Activated B cell treated with CpG ODN at 0.5 μM for 24 hours (primary cell): ENCODE results near the gene S1PR5. TPM values are rescaled to one million over a fixed set of nuclear protein-coding genes. Genes with fewer than 3 reads are reported as not detected.

Source experiments
- ATAC-seq: fragments of 200-7000 bp; cut with Tn5 transposase; one replicate; pipeline ENCODE4 v1.10.0; 2021; ENCODE audit warnings: low read depth, mild to moderate bottlenecking, moderate library complexity
- CTCF ChIA-PET: fragments of 350-600 bp; sonication (Branson Sonifier 250); formaldehyde crosslinking; loops from one replicate; lab custom pipeline; 2021; ENCODE audit warnings: antibody characterized with exemption; lab: Charles Lee
- POLR2A ChIA-PET: fragments of 350-600 bp; sonication (Branson Sonifier 250); formaldehyde crosslinking; loops from one replicate; lab custom pipeline; 2021; ENCODE audit warnings: antibody characterized with exemption; lab: Charles Lee
- DNase-seq: peaks from one replicate; pipeline ENCODE4 v3.0.0; 2022
- H3K27ac Mint-ChIP-seq: one replicate; pipeline ENCODE4 v1.8.0; 2020; ENCODE audit warnings: mixed read lengths
- H3K27me3 Mint-ChIP-seq: one replicate; pipeline ENCODE4 v1.8.0; 2021; ENCODE audit warnings: mixed read lengths
- H3K36me3 Mint-ChIP-seq: one replicate; pipeline ENCODE4 v1.8.0; 2021; ENCODE audit warnings: low read depth, mixed read lengths
- H3K4me1 Mint-ChIP-seq: one replicate; pipeline ENCODE4 v1.8.0; 2021; ENCODE audit warnings: mixed read lengths
- H3K4me3 Mint-ChIP-seq: one replicate; pipeline ENCODE4 v1.8.0; 2020; ENCODE audit warnings: mild to moderate bottlenecking, mixed read lengths
- H3K9me3 Mint-ChIP-seq: one replicate; pipeline ENCODE4 v1.8.0; 2020; ENCODE audit warnings: mixed read lengths
- intact Hi-C: fragments of 100-400 bp; cut with micrococcal nuclease; formaldehyde crosslinking; loops from one replicate; pipeline ENCODE4 v1.15.1; 2024
- total RNA-seq: library from RNA; stranded (reverse); gene quantifications from 2 replicates; pipeline ENCODE4 v1.2.3, GENCODE V29; 2022
- TF ChIP-seq, protein P1 (sequence below): fragments of 200-600 bp; IDR thresholded peaks from one replicate; pipeline ENCODE4 v1.8.0; 2022; ENCODE audit warnings: antibody characterized with exemption, mild to moderate bottlenecking

Gene S1PR5
- total RNA-seq, 1 donor from 2014 or later = not detected

DNA sequence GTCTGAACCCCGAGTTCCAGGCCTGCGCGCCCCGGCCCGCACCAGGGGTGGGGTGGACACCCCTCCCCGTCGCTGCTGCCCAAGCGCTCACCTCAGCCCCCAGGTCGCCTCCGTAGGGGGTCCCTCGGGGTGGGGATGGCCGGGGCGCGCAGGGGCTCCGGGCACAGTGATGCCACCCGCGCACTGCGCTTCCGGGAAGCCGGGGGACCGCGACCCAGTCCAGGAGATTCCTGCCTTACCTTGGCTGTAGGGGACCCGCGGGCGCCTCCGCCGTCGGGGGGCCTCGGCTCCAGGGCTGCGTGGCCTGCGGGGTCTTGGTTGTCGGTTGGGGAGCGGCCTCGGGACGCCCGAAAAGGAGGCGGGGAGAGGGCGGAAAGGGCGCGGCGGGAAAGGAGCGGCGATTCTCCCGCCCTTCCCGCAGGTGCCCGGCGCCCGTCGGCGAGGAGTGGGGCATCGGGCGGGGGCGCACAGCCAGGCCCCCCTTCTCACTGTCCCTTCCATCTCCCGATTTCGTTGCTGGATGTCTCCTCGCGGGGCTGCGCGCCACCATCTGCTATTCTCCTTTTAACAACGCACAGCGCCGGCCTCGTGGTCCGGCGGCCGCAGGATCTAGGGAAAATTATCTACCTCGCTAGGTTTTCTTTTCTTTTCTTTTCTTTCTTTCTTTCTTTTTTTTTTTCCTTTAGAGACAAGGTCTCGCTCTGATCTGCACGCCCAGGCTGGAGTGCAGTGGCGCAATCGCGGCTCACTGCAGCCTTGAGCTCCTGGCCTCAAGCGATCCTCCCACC, 14.1 kb downstream of the S1PR5 start, which contains the start of gene KEAP1:
KEAP1 (minus strand) TSS at position 355 of the 788 bp plus-strand sequence. CDS start 3,323 bp downstream, outside the sequence.
- intact Hi-C loops = loop anchor here (2.0 to 5.0 kb wide), 2 partner anchors 20 to 81 kb away; partner anchors contain the start of gene PDE4A
- DNase-seq = no peak
- CTCF ChIA-PET = no interaction called here
- H3K27ac Mint-ChIP-seq = peak within 1 kb of the TSS; percentile 91
- no peaks in the 10 kb centered on the region for H3K27me3 Mint-ChIP-seq
- POLR2A ChIA-PET = interaction anchor here (0.6 to 1.6 kb wide), 20 partner anchors 9 to 1073 kb away, joined by 3 to 6 read pairs (median 4); partner anchors contain the start of genes CDC37, KRI1 and QTRT1
- peaks cover 19% of the 10 kb centered on the region for H3K36me3 Mint-ChIP-seq
- TF ChIP-seq, protein P1, sequence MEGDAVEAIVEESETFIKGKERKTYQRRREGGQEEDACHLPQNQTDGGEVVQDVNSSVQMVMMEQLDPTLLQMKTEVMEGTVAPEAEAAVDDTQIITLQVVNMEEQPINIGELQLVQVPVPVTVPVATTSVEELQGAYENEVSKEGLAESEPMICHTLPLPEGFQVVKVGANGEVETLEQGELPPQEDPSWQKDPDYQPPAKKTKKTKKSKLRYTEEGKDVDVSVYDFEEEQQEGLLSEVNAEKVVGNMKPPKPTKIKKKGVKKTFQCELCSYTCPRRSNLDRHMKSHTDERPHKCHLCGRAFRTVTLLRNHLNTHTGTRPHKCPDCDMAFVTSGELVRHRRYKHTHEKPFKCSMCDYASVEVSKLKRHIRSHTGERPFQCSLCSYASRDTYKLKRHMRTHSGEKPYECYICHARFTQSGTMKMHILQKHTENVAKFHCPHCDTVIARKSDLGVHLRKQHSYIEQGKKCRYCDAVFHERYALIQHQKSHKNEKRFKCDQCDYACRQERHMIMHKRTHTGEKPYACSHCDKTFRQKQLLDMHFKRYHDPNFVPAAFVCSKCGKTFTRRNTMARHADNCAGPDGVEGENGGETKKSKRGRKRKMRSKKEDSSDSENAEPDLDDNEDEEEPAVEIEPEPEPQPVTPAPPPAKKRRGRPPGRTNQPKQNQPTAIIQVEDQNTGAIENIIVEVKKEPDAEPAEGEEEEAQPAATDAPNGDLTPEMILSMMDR = no peak
- no peaks in the 10 kb centered on the region for H3K9me3 Mint-ChIP-seq
- H3K4me1 Mint-ChIP-seq = peaks cover 23% of the 10 kb centered on the region
- H3K4me3 Mint-ChIP-seq = peak within 1 kb of the TSS; percentile 87
- ATAC-seq = peak; percentile 18

DNA sequence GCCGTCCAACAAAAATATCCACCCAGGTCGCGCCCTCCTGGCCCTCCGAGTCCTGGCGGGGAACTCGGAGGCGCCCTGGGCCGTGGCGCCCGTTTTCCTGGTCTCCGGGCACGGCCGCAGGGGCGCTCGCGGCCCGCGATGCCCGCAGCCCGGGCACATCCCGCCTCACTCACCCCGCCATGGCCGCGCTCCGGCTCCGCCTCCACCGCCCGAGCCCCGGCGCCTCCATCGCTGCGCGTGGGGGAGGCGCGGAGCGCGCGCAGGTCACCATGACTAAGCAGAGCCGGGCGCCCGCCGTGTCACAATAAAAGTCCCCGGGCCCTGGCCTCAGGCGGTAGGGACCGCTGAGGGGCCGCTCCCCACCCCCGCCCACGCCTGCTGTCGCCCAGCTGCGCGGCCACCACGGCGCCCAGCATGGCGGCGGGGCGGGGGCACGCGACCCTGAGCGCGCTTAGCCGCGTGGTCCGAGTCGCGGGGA, 14.7 kb downstream of the S1PR5 start:
- intact Hi-C loops = loop anchor here (1.0 to 5.0 kb wide), 7 partner anchors 20 to 231 kb away; partner anchors contain the start of genes ATG4D, CDC37, ICAM1 and KRI1
- H3K4me3 Mint-ChIP-seq = peak overlapping the region; percentile 87
- POLR2A ChIA-PET = interaction anchor here (0.5 to 1.6 kb wide), 17 partner anchors 10 to 1073 kb away, joined by 3 to 6 read pairs (median 4); partner anchors contain the start of genes CDC37, KRI1 and QTRT1
- peaks cover 19% of the 10 kb centered on the region for H3K36me3 Mint-ChIP-seq
- peaks cover 23% of the 10 kb centered on the region for H3K4me1 Mint-ChIP-seq
- DNase-seq (peak; percentile 90), ATAC-seq (peak; percentile 91)
- CTCF ChIA-PET = no interaction called here
- TF ChIP-seq, protein P1 = no peak
- H3K27me3 Mint-ChIP-seq = no peaks in the 10 kb centered on the region
- peak overlapping the region; percentile 90 for H3K27ac Mint-ChIP-seq
- H3K9me3 Mint-ChIP-seq = no peaks in the 10 kb centered on the region

DNA sequence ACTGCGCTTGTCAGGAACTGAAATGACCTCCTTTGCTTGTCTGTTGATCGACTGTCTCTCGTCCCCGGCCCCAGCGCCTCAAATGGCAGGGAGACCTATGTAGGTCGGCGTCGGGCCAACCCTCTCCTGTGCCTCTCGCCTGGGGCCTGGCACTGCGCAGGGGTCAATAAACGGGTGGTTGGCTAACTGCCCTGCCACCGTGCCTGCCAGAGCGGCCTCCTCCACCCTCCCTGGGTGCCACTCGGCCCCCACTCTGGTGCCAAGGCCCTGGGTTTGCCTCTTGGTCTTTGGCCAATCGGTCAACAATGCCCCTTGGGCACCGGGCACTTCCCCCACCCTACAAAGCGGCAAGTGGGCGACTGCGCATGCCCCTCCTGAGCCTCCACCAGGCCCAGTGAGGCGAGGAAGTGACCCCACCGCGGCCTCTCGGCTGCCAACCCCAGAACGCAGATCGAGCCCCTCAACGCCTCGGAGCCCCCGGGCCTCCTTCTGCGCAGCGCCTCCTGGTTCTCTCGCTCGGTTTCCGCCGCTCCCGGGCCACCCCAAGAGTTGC, 15.2 kb downstream of the S1PR5 start:
- ATAC-seq (peak; percentile 25), DNase-seq (peak; percentile 52)
- intact Hi-C loops = loop anchor here (1.0 to 5.0 kb wide), 7 partner anchors 19 to 231 kb away; partner anchors contain the start of genes ATG4D, CDC37, ICAM1 and KRI1
- ChIA-PET POLR2A (interaction anchor here (0.5 to 1.6 kb wide), 8 partner anchors 29 to 199 kb away, joined by 3 to 4 read pairs (median 4); partner anchors contain the start of genes CDC37, KRI1 and QTRT1), CTCF (no interaction called here)
- peak overlapping the region; percentile 87 for H3K4me3 Mint-ChIP-seq
- TF ChIP-seq, protein P1 = no peak
- peaks cover 23% of the 10 kb centered on the region for H3K36me3 Mint-ChIP-seq
- H3K4me1 Mint-ChIP-seq = peaks cover 24% of the 10 kb centered on the region
- no peaks in the 10 kb centered on the region for H3K9me3 Mint-ChIP-seq
- H3K27me3 Mint-ChIP-seq = no peaks in the 10 kb centered on the region
- H3K27ac Mint-ChIP-seq = peak overlapping the region; percentile 90

DNA sequence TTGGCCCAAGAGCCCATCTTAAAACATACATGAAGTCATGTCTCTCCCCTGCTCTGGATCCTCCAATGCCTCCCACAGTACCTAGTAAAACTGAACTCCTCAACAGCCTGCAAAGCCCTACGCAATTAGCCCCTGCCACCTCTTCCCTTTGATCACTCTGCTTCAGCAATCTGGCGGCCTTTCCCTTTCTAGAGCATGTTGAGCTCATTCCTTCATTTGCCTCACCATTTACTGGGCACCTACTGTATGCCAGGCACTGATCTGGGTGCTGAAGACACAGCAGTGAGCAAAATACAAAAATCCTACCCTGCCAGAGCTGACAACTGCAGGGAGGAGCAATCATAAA, 17.0 kb downstream of the S1PR5 start:
- Mint-ChIP-seq H3K9me3 (no peaks in the 10 kb centered on the region), H3K27ac (no peak overlapping the region), H3K27me3 (no peaks in the 10 kb centered on the region), H3K4me1 (peaks cover 22% of the 10 kb centered on the region), H3K36me3 (peaks cover 29% of the 10 kb centered on the region), H3K4me3 (peak overlapping the region; percentile 51)
- intact Hi-C loops = loop anchor here (5.0 kb wide), 1 partner anchor 78 kb away; the partner anchor contains the start of gene PDE4A
- ATAC-seq (no peak), DNase-seq (no peak)
- TF ChIP-seq, protein P1 = no peak
- POLR2A ChIA-PET = interaction anchor here (0.7 to 1.1 kb wide), 4 partner anchors 10 to 141 kb away, joined by 5 to 10 read pairs (median 6); no protein-coding TSS in a partner anchor
- CTCF ChIA-PET = interaction anchor here (1.2 kb wide), 1 partner anchor 145 kb away, joined by 3 read pairs; no protein-coding TSS in a partner anchor
